VCaP (cell line): Measurements from ENCODE around the gene COL4A2.

Source experiments
- H3K27ac ChIP-seq: fragments of 450-650 bp; 2 replicates; pipeline ENCODE4 v1.5.1; 2017
- CTCF ChIP-seq: fragments of 450-650 bp; conservative IDR thresholded peaks from 2 replicates; pipeline ENCODE4 v1.5.1; 2017; ENCODE audit warnings: mild to moderate bottlenecking, moderate library complexity

Gene COL4A2

GRCh38 chr13:110285991-110286832, 20.9 kb upstream of the COL4A2 start:
- no peak overlapping the region for H3K27ac ChIP-seq
- TF ChIP-seq CTCF = no peak

- TF ChIP-seq CTCF = no peak
- H3K27ac ChIP-seq = no peak overlapping the region
Measured at GRCh38 chr13:110286833-110287819, 20.0 kb upstream of the COL4A2 start.

DNA sequence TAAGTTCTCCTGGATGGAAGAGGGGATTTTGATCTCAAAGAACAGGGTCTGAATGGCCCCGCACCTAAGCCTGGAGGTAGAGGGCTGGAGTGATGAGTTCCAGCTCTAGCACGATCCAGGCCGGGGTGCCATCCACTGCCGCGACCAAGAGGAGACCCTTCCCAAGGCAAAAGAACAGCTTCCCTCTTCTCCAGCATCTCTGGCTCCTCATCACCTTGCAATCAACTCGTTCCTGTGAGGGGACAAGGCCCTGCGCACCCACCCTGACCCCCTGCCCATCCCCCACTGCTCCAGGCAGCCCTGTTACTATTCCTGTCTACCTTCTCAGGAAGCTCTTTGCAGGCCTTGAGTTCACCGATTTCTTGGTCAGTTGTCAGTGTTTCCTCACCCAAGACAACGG, 17.9 kb upstream of the COL4A2 start:
- no peak for TF ChIP-seq CTCF
- no peak overlapping the region for H3K27ac ChIP-seq

DNA sequence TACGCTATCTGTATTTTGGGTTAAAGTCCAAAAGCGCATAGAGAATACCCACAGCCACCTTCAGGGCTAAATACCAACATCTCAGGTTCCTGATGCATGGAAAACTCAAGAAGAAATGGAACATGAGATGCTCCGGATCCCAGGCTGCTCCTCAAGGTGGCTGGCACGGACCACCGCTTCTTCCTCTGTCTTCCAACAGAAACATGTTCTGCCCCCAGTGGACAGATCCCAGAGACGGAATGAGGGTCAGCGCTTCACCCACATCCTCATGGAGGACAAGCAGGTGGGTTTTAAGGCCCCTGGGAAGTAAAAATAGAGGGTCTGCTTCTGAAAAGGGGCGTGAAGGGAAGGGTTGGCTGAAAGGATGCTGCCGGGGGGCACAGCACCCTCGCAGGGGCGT, 17.4 kb upstream of the COL4A2 start:
- TF ChIP-seq CTCF = peak; percentile 22; the same call in 1 of the 2 replicates
- no peak overlapping the region for H3K27ac ChIP-seq

GRCh38 chr13:110290153-110290552, 16.9 kb upstream of the COL4A2 start:
- H3K27ac ChIP-seq = no peak overlapping the region
- TF ChIP-seq CTCF = no peak

DNA sequence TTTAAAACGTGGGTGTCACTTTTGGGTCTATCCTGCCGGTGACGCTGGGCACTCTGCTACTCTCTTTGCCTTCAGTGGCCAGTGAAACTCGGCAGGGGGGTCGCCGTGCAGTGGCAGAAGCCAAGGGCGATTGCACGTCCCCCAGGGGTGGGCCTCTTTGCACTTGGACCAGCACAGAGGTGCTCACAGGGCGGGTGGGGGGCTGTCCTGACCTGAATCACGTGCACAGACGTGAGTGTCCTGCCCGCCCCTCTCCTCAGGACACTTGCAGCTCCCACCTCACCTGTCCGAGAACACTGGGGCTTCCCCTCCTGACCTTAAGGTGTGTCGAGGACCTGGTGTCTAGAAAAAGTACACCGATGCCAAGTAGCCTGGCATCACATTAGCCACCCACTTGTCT, 16.3 kb upstream of the COL4A2 start:
- no peak overlapping the region for H3K27ac ChIP-seq
- no peak for TF ChIP-seq CTCF

DNA sequence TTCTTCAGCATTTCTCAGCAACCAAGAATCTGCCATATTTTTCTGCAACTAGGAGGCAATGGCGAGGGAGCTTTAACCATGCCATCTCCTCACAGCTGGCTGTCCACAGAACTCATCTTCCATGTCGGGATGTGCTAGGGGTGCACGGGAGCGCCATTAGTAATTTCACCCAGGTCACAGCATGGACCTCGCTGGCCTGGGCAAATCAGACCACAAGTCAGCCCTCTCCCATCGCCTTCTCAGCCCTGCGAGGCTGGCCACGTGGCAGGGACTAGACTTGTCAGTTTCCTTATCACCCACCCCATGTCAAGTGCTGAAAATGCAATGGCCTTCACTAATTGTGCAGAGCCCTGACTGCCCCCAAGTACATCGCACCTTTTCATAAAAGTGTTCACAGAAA, 15.8 kb upstream of the COL4A2 start:
- H3K27ac ChIP-seq = no peak overlapping the region
- no peak for TF ChIP-seq CTCF
